VCaP (cell line): ENCODE results near the gene SULT1C4.
"Not testable (repeated sequence)": the region's sequence is repeated elsewhere in the genome, so short reads cannot be mapped to it uniquely, and the experiment has no call there.

Experiments
- H3K27ac ChIP-seq: fragments of 450-650 bp; 2 replicates; pipeline ENCODE4 v1.5.1; 2017
- TF ChIP-seq, protein P1 (sequence below): fragments of 450-650 bp; conservative IDR thresholded peaks from 2 replicates; pipeline ENCODE4 v1.5.1; 2017; ENCODE audit warnings: mild to moderate bottlenecking, moderate library complexity

SULT1C4 gene

DNA sequence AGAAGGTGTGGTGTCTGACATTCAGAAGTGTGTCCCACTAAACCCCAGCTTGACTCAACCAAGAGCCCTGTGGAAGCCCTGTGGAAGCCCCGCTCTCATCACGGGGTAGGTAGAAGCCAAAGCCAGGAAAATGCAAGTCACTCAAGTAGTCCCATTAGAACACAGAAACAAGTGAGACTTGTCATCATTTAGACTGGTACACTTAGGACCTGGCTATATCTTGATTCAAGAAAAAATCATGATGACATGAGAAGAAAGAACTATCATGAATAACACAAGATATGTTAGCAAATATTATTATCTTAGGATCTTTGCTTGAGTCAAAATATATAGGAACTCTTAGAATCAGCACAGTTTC, 28.2 kb upstream of the SULT1C4 start:
- H3K27ac ChIP-seq, result no peak overlapping the region
- TF ChIP-seq, protein P1, sequence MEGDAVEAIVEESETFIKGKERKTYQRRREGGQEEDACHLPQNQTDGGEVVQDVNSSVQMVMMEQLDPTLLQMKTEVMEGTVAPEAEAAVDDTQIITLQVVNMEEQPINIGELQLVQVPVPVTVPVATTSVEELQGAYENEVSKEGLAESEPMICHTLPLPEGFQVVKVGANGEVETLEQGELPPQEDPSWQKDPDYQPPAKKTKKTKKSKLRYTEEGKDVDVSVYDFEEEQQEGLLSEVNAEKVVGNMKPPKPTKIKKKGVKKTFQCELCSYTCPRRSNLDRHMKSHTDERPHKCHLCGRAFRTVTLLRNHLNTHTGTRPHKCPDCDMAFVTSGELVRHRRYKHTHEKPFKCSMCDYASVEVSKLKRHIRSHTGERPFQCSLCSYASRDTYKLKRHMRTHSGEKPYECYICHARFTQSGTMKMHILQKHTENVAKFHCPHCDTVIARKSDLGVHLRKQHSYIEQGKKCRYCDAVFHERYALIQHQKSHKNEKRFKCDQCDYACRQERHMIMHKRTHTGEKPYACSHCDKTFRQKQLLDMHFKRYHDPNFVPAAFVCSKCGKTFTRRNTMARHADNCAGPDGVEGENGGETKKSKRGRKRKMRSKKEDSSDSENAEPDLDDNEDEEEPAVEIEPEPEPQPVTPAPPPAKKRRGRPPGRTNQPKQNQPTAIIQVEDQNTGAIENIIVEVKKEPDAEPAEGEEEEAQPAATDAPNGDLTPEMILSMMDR, result no peak

DNA sequence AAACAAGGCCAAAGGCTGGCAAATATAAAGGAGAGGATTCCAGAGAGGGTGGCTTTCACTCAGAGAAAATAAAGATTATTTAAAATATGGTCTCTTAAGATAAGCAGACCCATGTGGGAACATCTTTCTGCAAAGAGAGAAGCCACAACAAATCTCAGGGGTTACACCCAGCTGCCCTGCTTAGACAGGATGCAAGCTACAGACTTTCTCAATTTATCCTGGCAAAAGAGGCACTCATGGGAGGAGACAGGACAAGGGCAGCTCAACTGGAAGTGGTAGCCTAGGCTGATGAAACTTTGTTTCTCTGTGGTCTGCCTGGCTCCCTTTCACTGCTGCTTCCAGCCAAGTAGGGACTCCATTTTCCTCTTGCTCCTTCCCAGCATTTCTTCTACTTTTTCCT, 25.9 kb upstream of the SULT1C4 start:
- H3K27ac ChIP-seq, result no peak overlapping the region

DNA sequence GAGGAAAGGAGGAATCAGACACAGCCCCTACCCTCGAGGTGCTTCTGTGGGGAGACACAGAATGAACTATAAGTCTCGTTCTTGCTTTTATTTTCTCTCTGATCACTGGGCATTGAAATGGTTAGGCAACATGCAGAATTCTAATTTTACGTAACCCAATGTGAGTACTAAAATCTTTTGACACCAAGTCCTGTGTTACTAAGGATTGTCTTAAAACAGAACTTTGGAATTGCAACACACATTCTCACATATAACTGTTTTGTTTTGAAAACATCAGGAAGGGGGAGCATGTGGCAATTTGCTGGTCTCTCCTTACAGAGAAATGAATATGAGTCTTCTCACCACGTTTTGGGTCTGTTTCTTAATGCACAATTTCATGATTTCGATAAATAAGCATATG, 23.6 kb upstream of the SULT1C4 start:
- H3K27ac ChIP-seq, result peak overlapping the region; percentile 55
- TF ChIP-seq, protein P1, result no peak

More for the DNA sequence above, 25.9 kb upstream of the SULT1C4 start:
- TF ChIP-seq, protein P1, result no peak

DNA sequence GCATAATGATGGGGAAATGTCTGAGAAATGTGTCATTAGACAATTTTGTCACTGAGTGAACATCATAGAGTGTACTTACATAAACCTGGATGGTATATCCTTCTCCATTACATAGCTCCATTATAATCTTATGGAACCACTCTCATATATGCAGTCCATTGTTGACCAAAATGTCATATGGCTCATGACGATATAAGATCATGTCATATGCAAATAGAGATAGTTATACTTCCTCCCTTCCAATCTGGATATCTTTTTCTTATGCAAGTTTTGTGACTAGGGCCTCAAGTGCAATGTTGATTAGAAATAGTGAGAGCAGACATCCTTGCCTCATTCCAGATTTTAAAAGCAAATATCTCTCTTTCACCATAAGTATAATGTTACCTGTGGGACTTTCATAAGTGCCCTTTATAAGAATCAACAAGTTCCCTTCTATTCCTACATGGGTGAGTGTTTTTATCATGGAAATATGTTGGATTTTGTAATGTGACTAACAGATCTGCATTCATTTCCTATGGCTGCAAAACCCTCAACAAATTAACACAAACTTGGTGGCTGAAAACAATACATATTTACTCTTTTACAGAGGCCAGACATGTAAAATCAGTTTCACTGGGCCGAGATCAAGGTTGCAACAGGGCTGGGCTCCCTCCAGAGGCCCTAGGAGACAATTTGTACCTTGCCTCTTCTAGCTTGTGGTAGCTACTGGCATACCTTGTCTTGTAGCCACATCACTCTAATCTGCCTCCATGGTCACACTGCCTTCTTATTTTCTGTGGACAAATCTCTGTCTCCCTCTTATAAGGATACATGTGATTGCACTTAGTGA, 21.6 kb upstream of the SULT1C4 start:
- H3K27ac ChIP-seq, result no peak overlapping the region
- TF ChIP-seq, protein P1, result no peak

DNA sequence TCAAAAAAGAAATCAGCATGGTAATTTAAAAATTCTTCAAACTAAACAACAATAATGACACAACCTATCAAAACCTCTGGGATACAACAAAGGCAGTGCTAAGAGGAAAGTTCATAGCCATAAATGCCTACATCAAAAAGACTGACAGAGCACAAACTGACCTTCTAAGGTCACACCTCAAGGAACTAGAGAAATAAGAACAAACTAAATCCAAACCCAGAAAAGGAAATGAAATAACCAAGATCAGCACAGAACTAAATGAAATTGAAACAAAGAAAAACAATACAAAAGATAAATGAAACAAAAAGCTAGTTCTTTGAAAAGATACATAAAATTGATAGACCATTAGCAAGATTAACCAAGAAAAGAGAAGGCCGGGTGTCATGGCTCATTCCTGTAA, 18.4 kb upstream of the SULT1C4 start:
- not testable (repeated sequence) for H3K27ac ChIP-seq

DNA sequence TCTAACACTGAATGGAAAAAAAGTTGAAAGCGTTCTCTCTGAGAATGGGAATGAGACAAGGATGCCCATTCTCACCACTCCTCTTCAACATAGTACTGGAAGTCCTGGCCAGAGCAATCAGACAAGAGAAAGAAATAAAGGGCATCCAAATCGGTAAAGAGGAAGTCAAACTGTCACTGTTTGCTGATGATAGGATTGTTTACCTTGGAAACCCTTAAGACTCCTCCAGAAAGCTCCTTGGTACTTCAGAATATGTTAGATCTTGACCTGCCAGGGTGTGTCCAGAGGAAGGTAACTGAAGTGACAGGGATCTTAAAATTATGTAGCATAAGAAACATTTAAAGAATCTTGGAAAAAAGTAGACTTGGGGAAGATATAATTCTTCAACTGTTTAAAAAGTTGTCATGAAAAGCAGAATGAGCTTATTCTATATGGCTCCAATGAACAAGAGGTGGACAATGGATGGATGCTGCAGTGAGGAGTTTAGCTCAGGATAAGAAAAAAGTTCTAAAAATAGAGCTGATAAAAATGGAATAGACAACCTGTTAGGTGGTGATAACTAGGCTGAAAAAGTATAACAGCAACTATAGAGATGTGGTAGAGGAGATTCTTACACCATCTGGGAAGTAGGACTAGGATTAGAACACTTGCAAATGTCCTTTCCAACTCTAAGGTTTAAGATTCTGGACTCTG, 16.8 kb upstream of the SULT1C4 start:
- no peak overlapping the region for H3K27ac ChIP-seq
- TF ChIP-seq, protein P1, result no peak

DNA sequence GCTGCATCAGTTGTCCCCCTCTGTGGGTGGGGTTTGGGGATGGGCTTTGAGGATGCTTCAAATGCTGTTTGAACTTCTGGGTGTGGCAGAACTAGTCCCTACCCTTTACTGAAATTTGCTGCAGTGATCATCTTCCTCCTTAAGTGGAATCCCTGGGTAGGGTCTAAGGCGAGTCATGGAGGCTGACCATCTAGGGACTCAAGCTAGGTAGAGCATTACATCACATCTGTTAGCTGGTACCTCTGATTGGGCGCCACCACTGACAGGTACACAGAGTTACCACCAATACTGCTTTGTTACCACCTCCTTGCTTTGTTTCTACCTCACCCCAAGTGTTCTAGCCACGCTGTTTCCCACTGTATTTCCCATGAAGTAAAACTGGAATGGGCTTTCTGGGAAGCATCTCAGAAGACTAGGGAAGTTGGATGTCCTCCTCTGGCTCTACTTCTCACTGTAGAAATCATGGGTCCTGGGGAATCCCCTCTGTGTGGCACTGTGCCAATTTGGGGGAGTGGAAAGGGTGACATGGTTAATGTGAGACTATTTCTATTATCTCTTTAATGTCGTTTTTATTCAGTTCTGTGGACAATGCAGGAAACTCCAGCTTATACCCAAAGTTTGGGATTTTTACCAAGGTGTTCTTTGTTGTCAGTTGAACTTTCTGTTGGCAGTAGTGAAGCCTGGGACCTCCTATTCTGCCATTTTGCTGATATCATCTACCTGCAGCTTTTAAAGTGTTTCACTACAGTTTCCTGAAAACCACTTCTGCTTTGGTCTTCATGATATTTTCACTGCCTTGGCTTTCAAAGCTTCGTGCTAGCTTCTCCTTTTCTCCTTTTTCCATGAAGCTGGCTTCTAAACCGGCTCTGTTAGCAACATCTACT, 14.5 kb upstream of the SULT1C4 start:
- no peak overlapping the region for H3K27ac ChIP-seq
- TF ChIP-seq, protein P1, result no peak
